GM21423 (cell line): Measurements from ENCODE around the gene SP2.

Source experiments
- ATAC-seq: cut with Tn5 transposase; IDR thresholded peaks from one replicate; pipeline ENCODE4 v1.9.1; 2021; ENCODE audit warnings: mild to moderate bottlenecking, moderate library complexity; ENCODE audit not compliant: unreplicated experiment

SP2 gene

GRCh38 chr17:47888293-47888692 is 7.7 kb upstream of the SP2 start:
- ATAC-seq = no peak

- ATAC-seq = no peak
Measured at GRCh38 chr17:47889734-47890529, 6.1 kb upstream of the SP2 start.

GRCh38 chr17:47891545-47892088 is 4.4 kb upstream of the SP2 start:
- ATAC-seq = no peak

- no peak for ATAC-seq
Measured at GRCh38 chr17:47894498-47895346, 1.3 kb upstream of the SP2 start.

GRCh38 chr17:47895347-47895855 is 635 bp upstream of the SP2 start:
- no peak for ATAC-seq

- ATAC-seq = peak; percentile 0
Measured at GRCh38 chr17:47896672-47897490, 845 bp downstream of the SP2 start.

GRCh38 chr17:47897561-47897960 is 1.5 kb downstream of the SP2 start:
- ATAC-seq = no peak

GRCh38 chr17:47898241-47898640 is 2.2 kb downstream of the SP2 start:
- no peak for ATAC-seq

- no peak for ATAC-seq
Measured at GRCh38 chr17:47899643-47900042, 3.6 kb downstream of the SP2 start.

GRCh38 chr17:47901423-47901822 is 5.4 kb downstream of the SP2 start:
- no peak for ATAC-seq

GRCh38 chr17:47902039-47902744 is 6.2 kb downstream of the SP2 start:
- ATAC-seq = no peak

- no peak for ATAC-seq
Measured at GRCh38 chr17:47905221-47905733, 9.2 kb downstream of the SP2 start.

- no peak for ATAC-seq
Measured at GRCh38 chr17:47906443-47906842, 10.4 kb downstream of the SP2 start.

- ATAC-seq = no peak
Measured at GRCh38 chr17:47907932-47908562, 12.0 kb downstream of the SP2 start.

- no peak for ATAC-seq
Measured at GRCh38 chr17:47913050-47913449, 17.0 kb downstream of the SP2 start.

- ATAC-seq = no peak
Measured at GRCh38 chr17:47914306-47914948, 18.4 kb downstream of the SP2 start.

- no peak for ATAC-seq
Measured at GRCh38 chr17:47915776-47916398, 19.9 kb downstream of the SP2 start.

- no peak for ATAC-seq
Measured at GRCh38 chr17:47916489-47917208, 20.6 kb downstream of the SP2 start.
